Activated CD4-positive, alpha-beta T cell treated with anti-CD3 and anti-CD28 coated beads, Interleukin-2, amount 50 U/mL, for 4 hours (primary cell): ENCODE results near the gene SIRT5.

ENCODE experiments used
- DNase-seq, 2 experiments: peaks; one replicate each; pipeline ENCODE4 v3.0.0-alpha.2; 2020

The SIRT5 gene

GRCh38 chr6:13638014-13638413 is 63.6 kb downstream of the SIRT5 start:
- no peak for DNase-seq

- no peak for DNase-seq
Measured at GRCh38 chr6:13638626-13639025, 64.2 kb downstream of the SIRT5 start.

DNA sequence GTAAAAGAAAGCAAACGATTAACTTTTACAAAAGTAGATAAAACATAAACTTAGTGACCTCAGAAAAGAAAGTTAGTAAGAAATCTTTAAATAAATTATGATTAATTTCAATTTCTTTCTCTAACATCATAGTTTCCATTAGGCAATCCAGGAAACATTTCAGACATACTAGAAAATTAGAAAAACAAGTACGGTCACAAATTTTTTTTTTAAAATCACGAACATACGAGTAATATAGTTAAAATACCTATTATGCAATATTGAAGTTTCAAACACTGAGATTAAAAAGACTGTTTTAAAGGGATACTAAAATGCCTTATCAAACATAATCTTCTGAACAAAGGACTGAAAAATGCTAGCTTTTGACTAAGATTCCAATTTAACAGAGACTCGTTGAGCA is 66.9 kb downstream of the SIRT5 start:
- no peak for DNase-seq

GRCh38 chr6:13643125-13643524 is 68.7 kb downstream of the SIRT5 start:
- DNase-seq, result no peak

GRCh38 chr6:13648850-13649249 is 74.4 kb downstream of the SIRT5 start:
- DNase-seq, result no peak

DNA sequence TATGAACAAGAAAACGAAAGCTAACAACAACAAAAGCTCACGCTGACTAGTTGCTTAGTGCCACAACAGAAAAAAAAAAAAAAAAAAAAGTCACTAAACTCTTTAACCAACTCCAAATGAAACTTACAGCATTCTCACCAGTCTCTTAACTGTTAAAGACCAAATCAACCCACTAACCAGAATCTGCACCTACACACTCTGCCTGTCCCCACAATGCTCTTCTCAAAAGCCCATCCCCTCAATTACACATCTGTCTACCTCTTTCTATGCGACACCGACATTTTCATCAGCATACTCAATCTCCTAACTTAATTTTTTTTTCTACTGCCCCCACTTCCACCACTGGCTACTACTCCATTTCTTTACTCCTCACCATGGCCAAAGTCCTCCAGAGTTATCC is 75.0 kb downstream of the SIRT5 start:
- DNase-seq, result no peak

GRCh38 chr6:13653296-13653695 is 78.9 kb downstream of the SIRT5 start:
- no peak for DNase-seq

DNA sequence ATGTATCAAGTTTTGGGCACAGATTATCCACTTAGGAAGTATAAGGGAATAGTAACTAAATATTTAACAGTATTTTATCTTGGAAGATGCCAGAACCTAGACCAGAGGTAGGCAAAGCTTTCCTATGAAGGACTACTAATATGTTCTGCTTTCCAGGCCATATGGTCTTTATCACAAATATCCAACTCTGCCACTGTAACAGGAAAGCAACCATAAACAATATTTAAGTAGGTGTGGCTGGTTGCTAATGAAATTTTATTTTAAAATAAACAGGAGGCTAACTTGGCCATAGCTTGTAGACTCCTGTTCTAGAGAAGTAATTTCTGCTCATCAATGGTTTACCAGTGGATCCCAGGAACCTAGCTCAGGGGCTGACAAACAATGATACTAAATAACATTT is 80.1 kb downstream of the SIRT5 start:
- DNase-seq, result no peak

- DNase-seq, result no peak
Measured at GRCh38 chr6:13655700-13656099, 81.3 kb downstream of the SIRT5 start.

GRCh38 chr6:13660273-13660672 is 85.9 kb downstream of the SIRT5 start:
- no peak for DNase-seq

- DNase-seq, result no peak
Measured at GRCh38 chr6:13660893-13661292, 86.5 kb downstream of the SIRT5 start.

DNA sequence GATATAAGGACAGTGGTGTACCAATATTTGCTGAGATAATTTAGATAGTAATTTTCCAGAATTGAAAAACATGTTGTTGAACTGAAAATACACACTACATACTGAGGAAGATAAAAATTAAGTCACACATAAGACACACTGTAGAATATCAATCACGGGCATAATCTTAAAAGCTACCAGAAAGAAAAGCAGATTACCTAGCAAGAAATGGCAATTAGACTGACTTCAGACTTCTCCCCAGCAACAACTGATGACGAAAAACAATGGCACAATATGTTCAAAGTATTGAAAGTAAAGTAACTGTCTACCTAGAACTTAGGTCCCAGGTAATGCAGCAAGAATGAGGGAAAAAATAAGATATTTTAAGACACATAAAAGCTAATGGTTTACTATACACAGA is 87.2 kb downstream of the SIRT5 start:
- DNase-seq, result no peak

DNA sequence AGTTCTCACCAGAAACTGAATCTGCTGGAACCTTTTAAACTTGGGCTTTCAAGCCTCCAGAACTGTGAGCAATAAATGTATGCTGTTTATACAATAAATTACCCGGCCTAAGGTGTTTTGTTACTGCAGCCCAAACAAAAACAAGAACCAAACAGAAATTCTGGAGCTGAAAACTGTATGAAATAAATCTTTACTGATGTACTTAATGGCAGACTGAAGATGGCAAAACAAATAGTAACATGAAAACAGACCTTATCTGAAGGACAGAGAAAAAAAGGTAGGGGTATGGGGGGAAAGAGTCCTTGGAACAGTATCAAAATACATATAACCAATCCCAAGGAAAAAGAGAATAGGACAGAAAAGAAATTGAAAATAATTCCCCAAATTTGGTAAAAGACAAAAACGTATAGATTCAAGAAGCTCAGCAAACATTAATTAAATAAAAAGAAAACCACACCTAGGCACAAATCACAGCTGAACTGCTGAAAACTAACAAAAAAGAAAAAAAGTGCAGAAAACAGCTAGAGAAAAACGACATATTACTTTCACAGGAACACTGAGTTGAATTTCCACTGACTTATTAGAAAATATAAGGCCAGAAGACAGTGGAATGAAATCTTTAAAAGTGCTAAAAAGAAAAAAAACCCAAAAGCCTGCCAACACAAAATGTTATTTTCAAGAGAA is 88.4 kb downstream of the SIRT5 start:
- no peak for DNase-seq

GRCh38 chr6:13663986-13664385 is 89.6 kb downstream of the SIRT5 start:
- no peak for DNase-seq
